Hematopoietic multipotent progenitor cell treated with erythropoietin and hydrocortisone succinate and interleukin-3 and kit ligand, for 4 days (in vitro differentiated cells): ENCODE results near the gene TMTC4.
"Not testable (repeated sequence)": the region's sequence is repeated elsewhere in the genome, so short reads cannot be mapped to it uniquely, and the experiment has no call there.

ENCODE experiments used
- DNase-seq: peaks from one replicate; pipeline ENCODE4 v3.0.0-alpha.2; 2015

TMTC4 gene, protein sequence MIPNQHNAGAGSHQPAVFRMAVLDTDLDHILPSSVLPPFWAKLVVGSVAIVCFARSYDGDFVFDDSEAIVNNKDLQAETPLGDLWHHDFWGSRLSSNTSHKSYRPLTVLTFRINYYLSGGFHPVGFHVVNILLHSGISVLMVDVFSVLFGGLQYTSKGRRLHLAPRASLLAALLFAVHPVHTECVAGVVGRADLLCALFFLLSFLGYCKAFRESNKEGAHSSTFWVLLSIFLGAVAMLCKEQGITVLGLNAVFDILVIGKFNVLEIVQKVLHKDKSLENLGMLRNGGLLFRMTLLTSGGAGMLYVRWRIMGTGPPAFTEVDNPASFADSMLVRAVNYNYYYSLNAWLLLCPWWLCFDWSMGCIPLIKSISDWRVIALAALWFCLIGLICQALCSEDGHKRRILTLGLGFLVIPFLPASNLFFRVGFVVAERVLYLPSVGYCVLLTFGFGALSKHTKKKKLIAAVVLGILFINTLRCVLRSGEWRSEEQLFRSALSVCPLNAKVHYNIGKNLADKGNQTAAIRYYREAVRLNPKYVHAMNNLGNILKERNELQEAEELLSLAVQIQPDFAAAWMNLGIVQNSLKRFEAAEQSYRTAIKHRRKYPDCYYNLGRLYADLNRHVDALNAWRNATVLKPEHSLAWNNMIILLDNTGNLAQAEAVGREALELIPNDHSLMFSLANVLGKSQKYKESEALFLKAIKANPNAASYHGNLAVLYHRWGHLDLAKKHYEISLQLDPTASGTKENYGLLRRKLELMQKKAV

DNA sequence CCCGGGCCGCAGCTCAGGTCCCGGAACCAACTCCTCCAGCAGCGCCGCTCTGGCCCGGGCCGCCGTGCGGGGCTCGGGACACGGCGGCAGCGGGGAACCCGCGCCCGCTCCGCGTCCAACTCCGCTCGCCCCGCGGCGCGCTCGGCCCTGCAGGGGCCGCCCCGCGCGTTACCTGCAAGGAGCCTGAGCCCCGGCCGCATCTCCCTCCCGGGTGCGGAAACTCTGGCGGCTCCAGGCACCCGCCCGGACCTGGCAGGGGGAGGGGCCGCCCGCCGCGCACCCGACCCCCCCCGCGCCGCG, at the start of gene TMTC4:
TMTC4 (minus strand) TSS at position 224 of the 300 bp plus-strand sequence. CDS start 4,433 bp downstream, outside the sequence.
- DNase-seq: no peak

DNA sequence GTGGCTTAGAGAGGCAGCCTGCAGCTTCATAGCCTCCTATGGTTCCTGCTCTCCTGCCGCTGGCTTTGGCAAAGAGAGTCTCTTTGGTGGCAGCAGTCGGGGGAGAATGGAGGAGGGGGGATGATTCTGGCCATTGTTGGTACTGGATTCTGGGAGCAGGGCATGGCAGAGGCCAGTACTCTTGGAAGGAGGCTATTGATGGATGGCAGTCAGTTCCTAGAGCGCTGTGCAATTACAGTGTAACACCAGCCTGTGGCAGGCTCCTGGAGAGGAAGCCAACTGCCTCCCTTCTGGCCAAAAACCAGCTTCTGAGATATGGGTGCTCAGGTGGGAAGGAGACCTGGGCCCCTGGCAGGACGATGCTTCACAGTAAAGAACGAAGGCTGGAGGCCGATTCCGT, 47.9 kb upstream of the TMTC4 start:
- DNase-seq: no peak

DNA sequence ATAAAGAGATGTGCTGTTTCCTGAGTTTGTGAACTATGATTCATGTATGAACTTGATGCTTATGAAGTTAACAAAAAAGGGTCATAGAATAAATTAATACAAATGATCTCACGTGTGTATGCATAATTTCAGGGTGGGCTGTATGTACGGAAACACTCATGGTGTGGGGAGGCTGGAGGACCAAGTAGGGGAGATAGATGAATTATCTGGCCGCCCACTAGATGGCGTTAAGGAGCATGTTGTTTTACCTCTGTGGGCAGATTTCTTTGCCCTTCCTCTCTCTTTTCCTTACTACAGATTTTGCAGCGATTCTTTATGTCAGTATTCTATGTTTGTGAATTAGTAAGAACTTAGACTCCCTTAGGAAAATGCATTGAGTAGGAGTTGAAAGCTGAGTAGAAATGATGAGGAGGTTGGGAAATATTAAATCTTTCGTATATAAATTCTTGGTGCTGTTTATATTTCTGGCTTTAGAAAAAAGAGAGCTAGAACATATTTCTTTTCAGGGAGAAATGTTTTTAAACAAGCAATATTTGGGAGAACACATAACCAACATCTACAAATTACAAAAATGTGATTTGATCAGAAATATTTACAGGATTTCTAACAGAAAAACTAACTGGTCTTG, 47.4 kb upstream of the TMTC4 start:
- peak; percentile 69 for DNase-seq

DNA sequence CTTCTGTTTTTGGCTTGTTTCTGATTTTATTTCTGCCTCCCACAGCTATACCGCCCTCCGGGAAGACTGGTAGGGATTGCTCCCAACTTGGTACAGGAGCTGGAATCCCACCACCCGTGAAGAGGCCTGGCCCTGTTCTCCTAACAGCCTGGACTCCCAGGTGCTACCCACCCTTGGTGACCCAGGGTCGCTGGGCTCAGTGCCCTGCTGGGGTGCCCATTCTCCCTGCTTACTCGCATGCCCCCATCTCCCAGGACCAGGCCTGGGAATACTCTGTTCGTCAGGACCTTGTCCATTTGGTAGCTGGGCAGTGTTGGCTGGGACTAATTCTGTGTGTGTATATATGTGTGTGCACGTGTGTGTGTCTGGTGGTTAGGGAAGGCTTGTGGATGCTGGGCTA, 41.0 kb upstream of the TMTC4 start:
- DNase-seq: no peak

DNA sequence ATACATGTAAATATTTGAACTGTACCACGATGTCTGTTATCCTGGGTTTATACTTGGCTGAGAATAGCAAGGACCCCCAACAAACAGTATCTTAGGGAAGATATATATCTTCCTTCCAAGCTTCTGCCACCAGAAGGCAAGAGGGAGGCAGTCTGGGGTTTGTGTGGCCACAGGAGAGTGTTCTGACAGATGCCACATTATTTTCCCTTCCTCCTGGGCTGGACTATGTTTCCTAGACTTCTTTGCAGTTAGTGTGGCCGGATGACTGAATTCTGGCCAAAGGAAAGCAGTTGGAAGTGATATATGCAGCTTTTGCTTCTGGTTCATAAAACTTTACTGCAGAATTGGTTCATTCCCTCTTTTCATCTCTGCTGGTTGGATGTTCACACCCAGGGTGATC, 39.9 kb upstream of the TMTC4 start:
- DNase-seq: no peak

DNA sequence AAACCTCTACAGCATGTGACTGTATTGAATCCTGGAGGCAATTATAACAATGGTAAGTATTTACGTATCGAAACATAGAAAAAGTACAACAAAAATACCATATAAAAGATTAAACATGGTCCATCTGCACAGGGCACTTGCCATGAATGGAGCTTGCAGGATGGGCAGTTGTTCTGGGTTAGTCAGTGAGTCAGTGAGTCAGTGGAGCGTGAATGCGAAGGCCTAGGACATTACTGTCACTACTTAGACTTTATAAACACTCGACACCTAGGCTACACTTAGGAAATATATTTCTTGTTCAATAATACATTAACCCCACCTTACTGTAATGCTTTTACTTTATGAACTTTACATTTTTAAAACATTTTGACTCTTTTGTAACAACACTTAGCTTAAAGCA, 35.6 kb upstream of the TMTC4 start:
- no peak for DNase-seq

DNA sequence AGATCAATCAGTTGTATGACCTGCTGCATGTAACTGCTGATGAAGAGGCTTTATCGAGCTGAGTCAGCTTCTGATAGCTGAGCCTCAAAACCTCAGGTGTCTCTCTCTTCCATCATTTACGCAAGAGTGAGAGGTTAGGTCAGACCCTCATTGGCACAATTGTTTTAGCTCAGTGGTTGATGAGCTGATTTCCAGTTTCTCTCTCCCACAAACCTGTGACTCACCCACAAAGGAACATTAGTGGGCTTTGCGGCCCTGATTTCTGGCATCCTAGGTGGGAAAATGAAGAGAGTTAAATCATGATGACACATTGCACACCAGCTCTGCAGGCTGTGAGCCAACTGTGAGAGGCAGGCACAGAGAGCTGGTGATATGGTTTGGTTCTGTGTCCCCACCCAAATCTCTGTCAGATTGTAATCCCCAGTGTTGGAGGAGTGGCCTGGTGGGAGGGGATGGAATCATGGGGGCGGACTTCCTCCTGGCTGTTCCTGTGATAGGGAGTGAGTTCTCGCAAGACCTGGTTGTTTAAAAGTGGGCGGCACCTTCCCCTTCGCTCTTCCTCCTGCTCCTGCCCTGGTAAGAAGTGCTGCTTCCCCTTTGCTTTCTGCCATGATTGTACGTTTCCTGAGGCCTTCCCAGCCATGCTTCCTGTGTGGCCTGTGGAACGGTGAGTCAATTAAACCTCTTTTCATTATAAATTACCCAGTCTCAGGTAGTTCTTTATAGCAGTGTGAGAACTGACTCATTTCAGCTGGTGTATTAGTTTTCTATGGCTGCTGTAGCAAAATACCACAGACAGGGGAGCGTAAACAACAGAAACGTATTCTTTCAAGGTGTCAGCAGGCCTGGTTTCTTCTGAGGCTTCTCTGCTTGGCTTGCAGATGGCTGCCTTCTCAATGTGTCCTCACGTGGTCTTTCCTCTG, 33.5 kb upstream of the TMTC4 start:
- DNase-seq: peak; percentile 2

DNA sequence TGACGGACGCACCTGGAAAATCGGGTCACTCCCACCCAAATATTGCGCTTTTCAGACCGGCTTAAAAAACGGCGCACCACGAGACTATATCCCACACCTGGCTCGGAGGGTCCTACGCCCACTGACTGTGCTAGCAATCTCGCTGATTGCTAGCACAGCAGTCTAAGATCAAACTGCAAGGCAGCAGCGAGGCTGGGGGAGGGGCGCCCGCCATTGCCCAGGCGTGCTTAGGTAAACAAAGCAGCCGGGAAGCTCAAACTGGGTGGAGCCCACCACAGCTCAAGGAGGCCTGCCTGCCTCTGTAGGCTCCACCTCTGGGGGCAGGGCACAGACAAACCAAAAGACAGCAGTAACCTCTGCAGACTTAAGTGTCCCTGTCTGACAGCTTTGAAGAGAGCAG, 23.7 kb upstream of the TMTC4 start:
- not testable (repeated sequence) for DNase-seq

DNA sequence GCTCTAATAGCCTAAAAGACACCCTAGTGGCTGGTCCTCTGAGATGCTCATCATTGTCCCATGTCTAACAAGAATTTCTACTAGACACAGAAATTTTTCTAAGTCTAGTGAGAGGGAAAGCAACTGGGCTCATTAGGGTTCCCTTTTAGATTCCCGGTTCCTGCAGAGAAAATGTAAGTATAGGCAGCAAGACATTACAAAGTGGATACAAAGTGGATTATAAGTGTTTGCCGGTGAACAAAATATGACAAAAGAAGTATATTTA, 20.8 kb upstream of the TMTC4 start:
- no peak for DNase-seq

DNA sequence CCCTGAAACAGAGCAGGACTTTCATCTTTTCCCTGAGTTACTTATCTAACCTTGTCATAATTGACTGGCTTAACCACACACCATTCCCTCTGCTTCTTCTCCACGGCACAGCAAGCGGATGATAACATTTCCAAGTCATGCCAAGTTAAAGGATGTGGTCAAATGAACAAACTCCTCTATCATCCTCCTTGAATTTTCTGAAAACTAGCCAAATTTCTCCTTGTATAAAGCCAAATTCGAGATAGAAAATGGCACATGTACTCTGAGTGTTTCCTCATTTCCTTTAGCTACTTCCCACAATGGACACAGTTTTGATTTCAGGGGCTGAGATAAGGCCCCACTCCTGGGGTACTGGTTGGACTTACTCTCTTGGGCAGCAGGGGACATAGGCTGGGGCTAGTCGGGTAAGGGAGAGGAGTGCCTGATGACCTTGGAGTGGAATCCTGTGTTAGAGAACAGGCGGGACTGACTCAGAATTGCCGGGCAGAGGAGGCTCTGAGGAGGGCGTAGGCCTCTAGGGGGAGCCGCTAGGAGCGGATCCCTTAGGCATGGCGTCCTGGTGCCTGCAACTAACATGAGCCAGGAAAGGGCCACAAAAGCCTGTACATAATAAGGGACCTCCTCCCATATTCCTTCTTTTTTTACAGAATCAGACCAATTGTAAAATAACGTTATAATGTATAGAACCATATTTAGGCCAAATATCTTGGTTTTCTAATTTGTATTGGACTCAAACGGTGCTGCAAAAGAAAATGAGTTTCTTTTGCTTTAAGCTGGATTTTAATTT, 20.3 kb upstream of the TMTC4 start:
- peak; percentile 20 for DNase-seq

DNA sequence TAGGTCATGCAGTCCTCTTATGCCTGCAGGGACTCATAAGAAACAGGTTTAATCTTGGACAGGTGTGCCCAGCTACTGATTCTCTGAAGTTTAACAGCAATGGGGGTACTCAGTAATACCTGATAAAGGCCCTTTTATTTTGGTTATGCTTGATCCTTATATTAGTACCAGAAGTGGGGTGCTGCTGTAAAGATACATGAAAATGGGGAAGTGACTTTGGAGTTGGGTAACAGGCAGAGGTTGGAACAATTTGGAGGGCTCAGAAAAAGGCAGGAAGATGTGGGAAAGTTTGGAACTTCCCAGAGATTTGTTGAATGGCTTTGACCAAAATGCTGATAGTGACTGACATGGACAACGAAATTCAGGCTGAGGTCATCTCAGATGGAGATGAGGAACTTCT, 14.6 kb upstream of the TMTC4 start:
- DNase-seq: no peak

DNA sequence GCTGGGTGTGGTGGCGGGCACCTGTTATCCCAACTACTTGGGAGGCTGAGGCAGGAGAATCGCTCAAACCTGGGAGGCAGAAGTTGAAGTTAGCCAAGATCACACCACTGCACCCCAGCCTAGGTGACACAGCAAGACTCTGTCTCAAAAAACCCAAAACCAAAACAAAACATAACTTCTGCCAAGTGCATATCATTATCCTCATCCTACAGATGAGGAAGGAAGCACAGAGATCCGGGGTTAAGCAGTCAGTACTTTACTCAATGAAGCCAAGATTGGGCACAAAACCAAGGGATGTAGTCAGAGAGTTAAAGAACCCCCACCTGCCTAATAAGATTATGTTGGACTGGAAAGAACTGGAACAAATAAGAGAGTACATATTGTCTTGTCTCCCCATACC, 5.5 kb upstream of the TMTC4 start:
- DNase-seq: peak; percentile 60

DNA sequence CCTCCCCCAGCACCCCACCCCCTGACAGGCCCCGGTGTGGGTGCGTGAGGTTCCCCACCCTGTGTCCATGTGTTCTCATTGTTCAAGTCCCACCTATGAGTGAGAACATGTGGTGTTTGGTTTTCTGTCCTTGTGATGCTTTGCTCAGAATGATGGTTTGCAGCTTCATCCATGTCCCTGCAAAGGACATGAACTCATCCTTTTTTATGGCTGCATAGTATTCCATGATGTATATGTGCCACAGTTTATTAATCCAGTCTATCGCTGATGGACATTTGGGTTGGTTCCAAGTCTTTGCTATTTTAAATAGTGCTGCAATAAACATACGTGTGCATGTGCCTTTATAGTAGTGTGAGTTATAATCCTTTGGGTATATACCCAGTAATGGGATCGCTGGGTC, 2.5 kb upstream of the TMTC4 start:
- DNase-seq: not testable (repeated sequence)

DNA sequence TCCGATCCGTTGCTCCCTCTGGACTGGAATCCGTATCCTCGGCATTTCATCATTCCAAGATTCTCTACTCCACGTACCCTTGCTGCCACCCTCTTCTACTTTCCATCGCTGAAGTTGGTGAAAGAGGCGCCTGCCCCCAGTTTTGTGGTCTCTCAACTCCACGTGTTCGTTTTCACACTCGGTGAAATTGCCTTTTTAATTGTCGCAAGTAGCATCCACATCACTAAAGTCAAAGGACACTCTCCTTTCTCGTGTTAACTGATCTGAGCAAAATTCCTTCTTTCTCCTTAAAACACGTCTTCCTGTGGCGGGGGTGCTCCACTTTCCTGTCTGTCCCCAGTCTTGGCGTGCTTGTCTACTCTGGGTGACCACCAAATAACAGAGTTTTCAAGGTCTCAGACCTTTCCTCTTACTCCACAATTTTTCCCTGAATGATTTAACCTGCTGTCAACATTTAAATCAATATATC, 1.1 kb upstream of the TMTC4 start:
- DNase-seq: peak; percentile 33

DNA sequence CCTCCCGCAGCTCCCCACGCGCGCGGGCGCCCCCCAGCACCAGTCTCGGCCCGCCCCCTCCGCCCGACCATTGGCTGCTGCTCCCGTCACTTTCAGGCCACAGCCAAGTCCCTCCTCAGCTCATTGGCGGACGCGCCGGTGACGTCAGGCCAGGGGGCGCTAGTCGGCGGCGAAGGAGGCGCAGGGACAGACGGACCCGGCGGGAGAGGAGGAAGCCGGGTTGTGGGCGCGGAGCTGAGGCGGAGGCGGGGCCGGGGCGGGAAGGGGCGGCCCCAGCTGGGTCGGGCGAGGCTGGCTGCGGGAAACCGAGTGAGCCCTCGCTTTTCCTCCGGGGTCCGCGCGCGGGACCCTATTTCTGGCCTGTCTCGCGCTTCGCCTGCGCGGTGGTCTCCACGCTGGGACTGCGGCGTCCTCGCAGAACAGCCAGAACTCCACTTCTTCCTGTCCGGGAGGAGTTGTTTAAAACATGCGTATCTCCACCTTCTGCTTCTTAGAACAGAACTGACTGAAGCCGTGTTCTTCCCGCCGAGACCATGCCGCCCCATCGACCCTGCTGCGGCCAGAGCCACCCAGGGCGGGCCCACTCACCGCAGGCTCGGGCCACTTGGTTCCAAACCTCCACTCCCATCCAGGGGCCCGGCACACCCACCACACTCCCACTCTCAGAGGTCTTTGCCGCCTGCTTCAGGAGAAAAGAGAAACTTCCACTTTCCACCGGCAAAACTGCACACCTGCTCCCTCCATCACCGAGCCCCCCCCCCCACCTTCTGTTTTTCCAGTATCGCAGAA, 471 bp upstream of the TMTC4 start:
- peak; percentile 99 for DNase-seq

DNA sequence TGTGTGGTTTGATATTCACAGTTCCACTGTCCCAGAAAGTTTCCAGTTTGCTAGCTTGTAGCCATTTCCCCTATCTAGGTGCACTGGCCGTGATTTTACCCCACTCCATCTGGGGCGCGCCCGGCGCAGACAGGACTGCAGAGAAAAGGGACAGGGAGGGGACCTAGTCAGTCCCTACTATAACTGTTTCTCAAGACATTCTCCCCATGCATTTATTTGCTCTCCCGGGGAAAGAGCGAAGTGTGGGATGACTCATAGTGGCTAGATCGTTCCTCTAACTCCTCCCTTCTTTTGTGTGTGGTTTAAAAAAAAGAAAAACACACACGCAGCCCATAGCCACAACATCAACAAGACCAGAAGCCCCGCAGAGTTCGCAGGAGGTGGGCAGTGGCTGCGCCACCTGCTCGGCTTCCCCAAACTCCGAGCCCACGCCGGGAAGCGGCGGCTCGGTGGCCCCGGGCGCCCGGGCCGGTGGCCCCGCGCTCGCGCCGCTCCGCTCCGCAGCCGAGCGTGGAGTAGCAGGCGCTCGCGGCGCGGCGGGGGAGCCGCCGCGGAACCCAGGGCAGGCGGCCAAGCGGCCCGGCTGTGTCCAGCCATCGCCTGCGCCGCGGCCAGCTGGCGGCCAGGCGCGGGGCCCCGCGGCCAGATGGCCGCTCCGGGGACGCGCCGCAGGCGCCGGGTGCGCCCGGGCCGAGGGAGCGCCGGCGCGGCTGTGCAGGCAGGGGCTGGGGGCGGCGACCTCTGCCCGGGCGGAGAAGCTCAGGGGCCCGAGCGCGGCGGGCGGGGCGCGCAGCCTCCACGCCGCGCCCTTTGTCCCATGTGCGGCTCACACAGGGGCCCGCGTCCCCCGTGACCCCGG, 653 bp downstream of the TMTC4 start:
- DNase-seq: peak; percentile 87

DNA sequence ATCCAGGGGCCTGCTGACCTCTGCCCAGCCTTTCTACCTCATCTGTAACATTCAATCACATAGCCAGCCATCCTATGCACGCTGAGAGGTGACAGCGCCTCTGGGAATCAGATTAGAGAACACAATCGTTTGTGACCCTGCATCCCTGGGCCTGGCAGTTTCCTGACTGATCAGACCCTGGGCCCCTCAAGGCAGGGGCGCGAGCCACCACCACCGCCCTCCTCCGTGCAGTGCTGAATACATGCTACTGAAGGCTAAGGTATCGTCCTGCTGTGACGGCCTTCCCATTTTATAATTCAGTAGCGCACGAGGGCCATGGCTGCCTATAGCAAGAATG, 1.3 kb downstream of the TMTC4 start:
- peak; percentile 47 for DNase-seq

DNA sequence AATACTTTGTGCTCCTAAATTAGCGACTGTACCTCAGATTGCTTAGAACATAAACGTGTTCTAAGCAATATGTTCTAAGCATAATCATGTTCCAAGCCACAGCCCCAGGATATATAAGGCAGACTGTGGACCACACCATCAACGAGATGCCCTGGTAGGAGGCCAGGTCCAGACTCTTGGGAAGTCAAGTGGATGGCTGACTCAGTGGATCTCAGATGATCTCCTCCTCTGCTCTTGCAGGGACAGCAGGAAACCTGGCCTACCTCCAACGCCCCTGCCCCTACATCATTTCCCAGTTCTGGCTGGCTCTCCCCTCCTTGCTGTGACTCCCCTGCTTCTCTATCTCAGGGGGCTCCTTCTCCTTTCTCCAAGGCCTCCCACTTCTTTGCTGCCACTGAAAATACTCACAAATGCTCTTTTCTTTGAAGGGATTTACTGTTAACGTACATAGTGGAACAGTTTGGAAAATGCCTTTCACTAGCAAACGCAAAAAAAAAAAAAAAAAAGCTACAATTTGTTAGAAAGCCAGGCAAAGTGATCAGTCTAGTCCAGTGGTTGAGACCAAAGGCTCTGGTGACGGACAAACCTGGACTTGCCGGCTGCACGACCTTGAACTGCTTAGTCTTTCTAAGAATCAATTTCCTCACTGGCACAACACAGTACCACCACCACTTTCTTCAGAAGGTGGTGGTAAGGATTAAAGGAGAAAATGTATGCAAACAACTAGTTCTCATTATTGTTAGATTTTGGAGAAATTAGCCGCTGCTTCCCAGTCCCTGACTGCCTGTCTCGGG, 3.0 kb downstream of the TMTC4 start:
- DNase-seq: no peak

DNA sequence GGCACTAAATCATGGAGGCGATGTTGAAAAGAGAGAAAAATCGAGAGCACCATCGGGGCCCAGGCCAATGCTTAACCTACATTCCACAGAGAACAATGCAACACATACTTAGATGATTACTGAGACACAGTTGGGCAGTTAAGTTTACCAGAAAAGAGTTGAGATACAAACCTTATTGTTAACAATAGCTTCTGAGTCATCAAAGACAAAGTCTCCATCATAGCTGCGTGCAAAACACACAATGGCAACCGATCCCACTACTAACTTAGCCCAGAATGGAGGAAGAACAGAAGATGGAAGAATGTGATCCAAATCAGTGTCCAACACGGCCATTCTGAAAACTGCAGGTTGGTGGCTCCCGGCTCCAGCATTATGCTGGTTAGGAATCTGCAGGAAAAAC, 6.2 kb downstream of the TMTC4 start:
- DNase-seq: no peak

DNA sequence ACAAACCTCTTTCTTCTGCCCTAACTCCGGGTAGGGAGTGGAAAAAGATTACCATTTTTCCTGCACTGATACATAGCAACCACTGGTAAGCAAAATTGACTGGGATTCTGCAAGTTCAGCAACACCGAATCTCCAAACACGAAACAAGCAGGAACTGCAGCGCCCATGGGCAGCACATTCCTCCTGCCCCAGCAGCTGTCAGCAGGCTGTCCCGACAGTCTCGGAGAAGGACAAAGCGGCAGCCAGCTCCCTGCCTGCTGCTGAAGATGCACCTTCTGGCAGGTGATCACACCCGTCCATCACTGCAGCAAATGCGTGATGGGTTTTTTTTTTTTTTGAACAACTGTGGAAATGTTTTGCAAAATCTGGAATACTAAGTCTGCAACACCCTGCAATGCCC, 6.7 kb downstream of the TMTC4 start:
- no peak for DNase-seq
